IMR-90 (cell line): ENCODE data around the gene LRRC2. TPM values are rescaled to one million over a fixed set of nuclear protein-coding genes. Genes with fewer than 3 reads are reported as not detected.

Experiments
- ATAC-seq: fragments of 200-7000 bp; cut with Tn5 transposase; 2 replicates; pipeline ENCODE4 v1.9.1; 2020; ENCODE audit warnings: low read depth, mild to moderate bottlenecking, moderate library complexity
- BruUV-seq: library from RNA; stranded (reverse); fragments of 400-500 nt; replicated peaks from 2 replicates; lab custom pipeline; 2021; lab: Mats Ljungman, UMichigan
- CTCF ChIA-PET: fragments of 300-600 bp; formaldehyde crosslinking; extraction: SDS; loops from one replicate; lab custom pipeline; 2021; ENCODE audit warnings: antibody characterized with exemption; lab: Yijun Ruan, JAX
- POLR2A ChIA-PET: fragments of 300-600 bp; sonication (Branson Sonifier 250); formaldehyde crosslinking; loops from one replicate; lab custom pipeline; 2022; ENCODE audit warnings: antibody characterized with exemption; ENCODE audit not compliant: unreplicated experiment; lab: Charles Lee
- DNase-seq: peaks from one replicate; pipeline ENCODE4 v3.0.0; 2013
- H2AFZ ChIP-seq: replicated peaks from 2 replicates; pipeline ENCODE3; 2013; ENCODE audit warnings: low read length, mild to moderate bottlenecking; ENCODE audit not compliant: poor library complexity
- H2AK5ac ChIP-seq: 2 replicates; pipeline ENCODE4 v1.6.1; 2013; ENCODE audit warnings: low read depth, low read length, inconsistent platforms
- H2AK9ac ChIP-seq: replicated peaks from 2 replicates; pipeline ENCODE3; 2013; ENCODE audit warnings: mild to moderate bottlenecking, low read depth, low read length, moderate library complexity; ENCODE audit not compliant: poor library complexity
- H2BK120ac ChIP-seq: 2 replicates; pipeline ENCODE4 v1.6.1; 2013; ENCODE audit warnings: low read depth, low read length, inconsistent platforms
- H2BK15ac ChIP-seq: 3 replicates; pipeline ENCODE4 v1.6.1; 2013; ENCODE audit warnings: low read depth, low read length, inconsistent platforms
- H2BK20ac ChIP-seq: 2 replicates; pipeline ENCODE4 v1.6.1; 2013; ENCODE audit warnings: low read depth, mild to moderate bottlenecking, inconsistent platforms, low read length, moderate library complexity
- H2BK5ac ChIP-seq: 2 replicates; pipeline ENCODE4 v1.6.1; 2013; ENCODE audit warnings: mild to moderate bottlenecking, low read depth, low read length, inconsistent platforms; ENCODE audit not compliant: poor library complexity, severe bottlenecking
- H3K14ac ChIP-seq: replicated peaks from 2 replicates; pipeline ENCODE4 v1.6.1; 2013; ENCODE audit warnings: low read depth, low read length, inconsistent platforms
- H3K18ac ChIP-seq: 2 replicates; pipeline ENCODE4 v1.6.1; 2013; ENCODE audit warnings: low read depth, low read length, control low read depth
- H3K23ac ChIP-seq: 2 replicates; pipeline ENCODE4 v1.6.1; 2013; ENCODE audit warnings: low read depth, low read length, inconsistent platforms
- H3K27ac ChIP-seq: 2 replicates; pipeline ENCODE4 v1.5.1; 2013; ENCODE audit warnings: mild to moderate bottlenecking, control low read depth, low read length; ENCODE audit not compliant: insufficient read depth
- H3K27me3 ChIP-seq: 2 replicates; pipeline ENCODE4 v1.6.1; 2013; ENCODE audit warnings: low read length; ENCODE audit not compliant: control insufficient read depth, insufficient read depth
- H3K36me3 ChIP-seq: 2 replicates; pipeline ENCODE4 v1.6.1; 2013; ENCODE audit warnings: low read length, mixed read lengths; ENCODE audit not compliant: control insufficient read depth, insufficient read depth
- H3K4ac ChIP-seq: 2 replicates; pipeline ENCODE4 v1.6.1; 2013; ENCODE audit warnings: low read depth, low read length, inconsistent platforms
- H3K4me1 ChIP-seq: 2 replicates; pipeline ENCODE4 v1.6.1; 2013; ENCODE audit warnings: low read length, mixed read lengths; ENCODE audit not compliant: control insufficient read depth, insufficient read depth
- H3K4me2 ChIP-seq: 2 replicates; pipeline ENCODE4 v1.6.1; 2013; ENCODE audit warnings: low read depth, mild to moderate bottlenecking, control low read depth, low read length, moderate library complexity
- H3K4me3 ChIP-seq: 2 replicates; pipeline ENCODE4 v1.5.1; 2013; ENCODE audit warnings: low read depth, mild to moderate bottlenecking, control low read depth, low read length, moderate library complexity; ENCODE audit not compliant: insufficient read depth
- H3K56ac ChIP-seq: 2 replicates; pipeline ENCODE4 v1.6.1; 2013; ENCODE audit warnings: low read length, inconsistent platforms; ENCODE audit not compliant: insufficient read depth; ENCODE audit errors: extremely low read depth
- H3K79me1 ChIP-seq, 2 experiments: 2 replicates each; pipeline ENCODE4 v1.6.1; 2013; ENCODE audit warnings: low read length in 2 of 2, inconsistent platforms in 1 of 2, low read depth in 1 of 2
- H3K9ac ChIP-seq: 2 replicates; pipeline ENCODE4 v1.6.1; 2013; ENCODE audit warnings: low read depth, low read length, control low read depth
- H3K9me1 ChIP-seq: 2 replicates; pipeline ENCODE4 v1.6.1; 2013; ENCODE audit warnings: low read length, inconsistent platforms; ENCODE audit not compliant: insufficient read depth
- H3K9me3 ChIP-seq: 2 replicates; pipeline ENCODE4 v1.6.1; 2013; ENCODE audit warnings: low read length; ENCODE audit not compliant: control insufficient read depth, insufficient read depth
- H4K20me1 ChIP-seq: 2 replicates; pipeline ENCODE4 v1.6.1; 2013; ENCODE audit warnings: low read length, inconsistent platforms; ENCODE audit not compliant: insufficient read depth
- H4K5ac ChIP-seq: 2 replicates; pipeline ENCODE4 v1.6.1; 2013; ENCODE audit warnings: mild to moderate bottlenecking, low read depth, low read length, control low read depth
- H4K8ac ChIP-seq, 2 experiments: 2 replicates each; pipeline ENCODE4 v1.6.1; 2013; ENCODE audit warnings: low read depth in 2 of 2, low read length in 2 of 2, control low read depth in 1 of 2, inconsistent platforms in 1 of 2
- H4K91ac ChIP-seq: 2 replicates; pipeline ENCODE4 v1.6.1; 2013; ENCODE audit warnings: low read depth, low read length, inconsistent platforms; ENCODE audit not compliant: insufficient read depth
- BHLHE40 ChIP-seq: fragments of 150-350 bp; IDR thresholded peaks from 2 replicates; pipeline ENCODE4 v1.6.1; 2016; ENCODE audit warnings: mild to moderate bottlenecking, low read depth, low read length
- CEBPB ChIP-seq: IDR thresholded peaks from 2 replicates; pipeline ENCODE4 v1.6.1; 2012; ENCODE audit warnings: low read depth, low read length, improper control_type of control experiment
- MAFK ChIP-seq: IDR thresholded peaks from 2 replicates; pipeline ENCODE4 v1.6.1; 2012; ENCODE audit warnings: low read depth, low read length, improper control_type of control experiment
- NFE2L2 ChIP-seq: fragments of 150-350 bp; IDR thresholded peaks from 2 replicates; pipeline ENCODE4 v1.6.1; 2016; ENCODE audit warnings: low read depth, mild to moderate bottlenecking, low read length
- RCOR1 ChIP-seq: IDR thresholded peaks from 2 replicates; pipeline ENCODE4 v1.6.1; 2012; ENCODE audit warnings: mild to moderate bottlenecking, low read length, improper control_type of control experiment; ENCODE audit not compliant: insufficient replicate concordance
- RFX5 ChIP-seq: IDR thresholded peaks from 2 replicates; pipeline ENCODE4 v1.8.0; 2012; ENCODE audit warnings: low read depth, mild to moderate bottlenecking, low read length, moderate library complexity
- WGBS, 2 experiments: methylation state at CpG; one replicate each; pipeline versions ENCODE4 v1.1.5 to v1.1.7; 2013; ENCODE audit warnings: missing lambda C conversion rate in 2 of 2; ENCODE audit not compliant: insufficient read length in 1 of 2; ENCODE audit errors: extremely low coverage in 2 of 2; 5-methylcytosine and 5-hydroxymethylcytosine counted together
- dilution Hi-C: fragments of 300-500 bp; cut with HindIII; formaldehyde crosslinking; loops from one replicate; pipeline ENCODE4 v1.14.3; 2018; ENCODE audit warnings: low sequenced_read_pairs; ENCODE audit not compliant: unreplicated experiment
- in situ Hi-C: fragments of 300-500 bp; cut with MboI; formaldehyde crosslinking; loops from 3 replicates; pipeline ENCODE4 v1.14.3; 2019; ENCODE audit warnings: low sequenced_read_pairs, inconsistent platforms, mixed read lengths
- intact Hi-C: fragments of 100-400 bp; cut with micrococcal nuclease; formaldehyde crosslinking; loops from 2 replicates; pipeline ENCODE4 v1.10.0; 2022
- polyA plus RNA-seq, 3 experiments: library from polyadenylated mRNA; depleted of rRNA; stranded (reverse); fragments of >200 nt; gene quantifications; 2 replicates each; pipeline ENCODE4 v1.2.3, GENCODE V29; 2012; ENCODE audit warnings: low replicate concordance in 1 of 3
- total RNA-seq: library from RNA; depleted of rRNA; stranded (reverse); fragments of >200 nt; gene quantifications from 2 replicates; pipeline ENCODE4 v1.2.3, GENCODE V29; 2012
- TF ChIP-seq, protein P1 (sequence below): conservative IDR thresholded peaks from 2 replicates; pipeline ENCODE4 v1.5.1; 2012; ENCODE audit warnings: mild to moderate bottlenecking, low read depth, low read length, improper control_type of control experiment
- TF ChIP-seq, protein P2 (sequence below): fragments of 150-350 bp; IDR thresholded peaks from 2 replicates; pipeline ENCODE4 v1.6.1; 2017; ENCODE audit warnings: mild to moderate bottlenecking, antibody characterized with exemption, low read length, low read depth

The LRRC2 gene
- total and polyA plus RNA-seq, 2 of the 4 experiments (the other 2 are of a cell fraction) = 2.9 to 4.1 TPM

DNA sequence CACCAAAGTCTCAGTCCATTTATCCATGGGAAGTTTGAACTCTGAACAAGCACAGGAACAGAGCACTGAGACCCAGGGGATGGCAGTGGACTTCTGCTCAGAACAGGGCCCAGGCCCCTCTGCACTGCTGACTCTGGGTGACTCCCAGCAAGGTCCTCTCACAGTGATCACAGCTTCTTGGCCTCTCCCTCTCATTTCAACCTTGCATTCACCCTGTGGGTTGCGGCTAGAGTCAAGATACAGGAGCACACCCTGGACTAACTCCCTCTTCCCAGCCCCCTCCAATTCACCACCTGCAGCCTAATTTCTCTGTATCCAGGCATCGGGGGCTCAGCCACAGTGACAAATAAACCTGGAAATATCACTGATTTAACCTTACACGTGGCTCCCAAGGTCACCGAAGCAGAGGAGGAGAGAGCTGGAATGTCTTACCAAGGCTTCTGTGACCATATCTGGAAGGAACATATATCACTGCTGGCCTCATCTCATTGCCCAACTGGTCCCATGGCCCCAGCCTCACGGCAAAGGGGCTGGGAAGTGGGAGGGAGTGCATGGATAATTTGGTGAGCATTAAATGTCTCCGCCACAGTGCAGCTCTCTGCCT is 67.1 kb downstream of the LRRC2 start:
- H4K91ac ChIP-seq = peak overlapping the region; percentile 100
- peak overlapping the region; percentile 100 for H2BK20ac ChIP-seq
- H3K9ac ChIP-seq = no peak overlapping the region
- no peaks in the 10 kb centered on the region for H3K36me3 ChIP-seq
- H3K9me1 ChIP-seq = peaks cover 42% of the 10 kb centered on the region
- no peaks in the 10 kb centered on the region for H3K27me3 ChIP-seq
- DNase-seq = no peak
- dilution Hi-C loops (no loop called here), in situ Hi-C loops (loop anchor here (25.0 kb wide), 1 partner anchor 388 kb away; the partner anchor contains the start of gene PTH1R), intact Hi-C loops (no loop called here)
- H2AK5ac ChIP-seq = peak overlapping the region; percentile 94
- no peak for ATAC-seq
- no CpG with 5 or more reads among the region's 6 CpGs for WGBS, 2 experiments
- H3K79me1 ChIP-seq = peaks cover 0 to 5% of the 10 kb centered on the region in 2 experiments; a peak in 1 of 4 replicates
- H3K14ac ChIP-seq = peak overlapping the region; percentile 61
- CTCF ChIA-PET = interaction anchor here (2.1 kb wide), 1 partner anchor 11 kb away, joined by 5 read pairs; no protein-coding TSS in a partner anchor
- no peaks in the 10 kb centered on the region for H4K20me1 ChIP-seq
- H3K23ac ChIP-seq = peak overlapping the region; percentile 83; the same call in 1 of the 2 replicates
- peak overlapping the region; percentile 99 for H2BK5ac ChIP-seq
- no peak overlapping the region for H3K4me2 ChIP-seq
- POLR2A ChIA-PET = no interaction called here
- peak overlapping the region; percentile 100 for H3K18ac ChIP-seq
- peak overlapping the region; percentile 19 for H3K27ac ChIP-seq
- H3K56ac ChIP-seq = 0 out of 2 replicates have a peak overlapping the region, but pooled peaks have one; percentile 2
- H2BK120ac ChIP-seq = peak overlapping the region; percentile 100
- TF ChIP-seq RCOR1 = no peak
- TF ChIP-seq, protein P1, sequence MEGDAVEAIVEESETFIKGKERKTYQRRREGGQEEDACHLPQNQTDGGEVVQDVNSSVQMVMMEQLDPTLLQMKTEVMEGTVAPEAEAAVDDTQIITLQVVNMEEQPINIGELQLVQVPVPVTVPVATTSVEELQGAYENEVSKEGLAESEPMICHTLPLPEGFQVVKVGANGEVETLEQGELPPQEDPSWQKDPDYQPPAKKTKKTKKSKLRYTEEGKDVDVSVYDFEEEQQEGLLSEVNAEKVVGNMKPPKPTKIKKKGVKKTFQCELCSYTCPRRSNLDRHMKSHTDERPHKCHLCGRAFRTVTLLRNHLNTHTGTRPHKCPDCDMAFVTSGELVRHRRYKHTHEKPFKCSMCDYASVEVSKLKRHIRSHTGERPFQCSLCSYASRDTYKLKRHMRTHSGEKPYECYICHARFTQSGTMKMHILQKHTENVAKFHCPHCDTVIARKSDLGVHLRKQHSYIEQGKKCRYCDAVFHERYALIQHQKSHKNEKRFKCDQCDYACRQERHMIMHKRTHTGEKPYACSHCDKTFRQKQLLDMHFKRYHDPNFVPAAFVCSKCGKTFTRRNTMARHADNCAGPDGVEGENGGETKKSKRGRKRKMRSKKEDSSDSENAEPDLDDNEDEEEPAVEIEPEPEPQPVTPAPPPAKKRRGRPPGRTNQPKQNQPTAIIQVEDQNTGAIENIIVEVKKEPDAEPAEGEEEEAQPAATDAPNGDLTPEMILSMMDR = no peak
- no peak for TF ChIP-seq RFX5
- no peak for TF ChIP-seq MAFK
- TF ChIP-seq CEBPB = no peak
- no peak for TF ChIP-seq NFE2L2
- TF ChIP-seq BHLHE40 = no peak
- TF ChIP-seq, protein P2, sequence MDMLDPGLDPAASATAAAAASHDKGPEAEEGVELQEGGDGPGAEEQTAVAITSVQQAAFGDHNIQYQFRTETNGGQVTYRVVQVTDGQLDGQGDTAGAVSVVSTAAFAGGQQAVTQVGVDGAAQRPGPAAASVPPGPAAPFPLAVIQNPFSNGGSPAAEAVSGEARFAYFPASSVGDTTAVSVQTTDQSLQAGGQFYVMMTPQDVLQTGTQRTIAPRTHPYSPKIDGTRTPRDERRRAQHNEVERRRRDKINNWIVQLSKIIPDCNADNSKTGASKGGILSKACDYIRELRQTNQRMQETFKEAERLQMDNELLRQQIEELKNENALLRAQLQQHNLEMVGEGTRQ = no peak
- H3K9me3 ChIP-seq = no peaks in the 10 kb centered on the region
- peak overlapping the region; percentile 74 to 84; a peak in 3 of 4 replicates for H4K8ac ChIP-seq
- H4K5ac ChIP-seq = peak overlapping the region; percentile 98
- H3K4ac ChIP-seq = peak overlapping the region; percentile 100
- peaks cover 39% of the 10 kb centered on the region for H3K4me1 ChIP-seq
- H2AK9ac ChIP-seq = peak overlapping the region; percentile 66
- BruUV-seq = no TSS peak
- peak overlapping the region; percentile 64 for H2AFZ ChIP-seq
- peak overlapping the region; percentile 96; the same call in 2 of the 3 replicates for H2BK15ac ChIP-seq
- no peak overlapping the region for H3K4me3 ChIP-seq
